NAMALWA (cell line): ENCODE results near the gene LLGL2.
"Not testable (repeated sequence)": the region's sequence is repeated elsewhere in the genome, so short reads cannot be mapped to it uniquely, and the experiment has no call there.

Experiments used
- DNase-seq: peaks from one replicate; pipeline ENCODE4 v3.0.0-alpha.2; 2015; ENCODE audit warnings: low spot score

LLGL2 gene, protein sequence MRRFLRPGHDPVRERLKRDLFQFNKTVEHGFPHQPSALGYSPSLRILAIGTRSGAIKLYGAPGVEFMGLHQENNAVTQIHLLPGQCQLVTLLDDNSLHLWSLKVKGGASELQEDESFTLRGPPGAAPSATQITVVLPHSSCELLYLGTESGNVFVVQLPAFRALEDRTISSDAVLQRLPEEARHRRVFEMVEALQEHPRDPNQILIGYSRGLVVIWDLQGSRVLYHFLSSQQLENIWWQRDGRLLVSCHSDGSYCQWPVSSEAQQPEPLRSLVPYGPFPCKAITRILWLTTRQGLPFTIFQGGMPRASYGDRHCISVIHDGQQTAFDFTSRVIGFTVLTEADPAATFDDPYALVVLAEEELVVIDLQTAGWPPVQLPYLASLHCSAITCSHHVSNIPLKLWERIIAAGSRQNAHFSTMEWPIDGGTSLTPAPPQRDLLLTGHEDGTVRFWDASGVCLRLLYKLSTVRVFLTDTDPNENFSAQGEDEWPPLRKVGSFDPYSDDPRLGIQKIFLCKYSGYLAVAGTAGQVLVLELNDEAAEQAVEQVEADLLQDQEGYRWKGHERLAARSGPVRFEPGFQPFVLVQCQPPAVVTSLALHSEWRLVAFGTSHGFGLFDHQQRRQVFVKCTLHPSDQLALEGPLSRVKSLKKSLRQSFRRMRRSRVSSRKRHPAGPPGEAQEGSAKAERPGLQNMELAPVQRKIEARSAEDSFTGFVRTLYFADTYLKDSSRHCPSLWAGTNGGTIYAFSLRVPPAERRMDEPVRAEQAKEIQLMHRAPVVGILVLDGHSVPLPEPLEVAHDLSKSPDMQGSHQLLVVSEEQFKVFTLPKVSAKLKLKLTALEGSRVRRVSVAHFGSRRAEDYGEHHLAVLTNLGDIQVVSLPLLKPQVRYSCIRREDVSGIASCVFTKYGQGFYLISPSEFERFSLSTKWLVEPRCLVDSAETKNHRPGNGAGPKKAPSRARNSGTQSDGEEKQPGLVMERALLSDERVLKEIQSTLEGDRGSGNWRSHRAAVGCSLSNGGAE

GRCh38 chr17:75524970-75525805 is at the start of gene LLGL2:
Gene LLGL2, plus strand, starts transcription at chr17:75525697. Its CDS starts 17,730 bp downstream, at chr17:75543427.
- DNase-seq = peak; percentile 90

- no peak for DNase-seq
Measured at GRCh38 chr17:75475851-75476250, 49.6 kb upstream of the LLGL2 start.

DNA sequence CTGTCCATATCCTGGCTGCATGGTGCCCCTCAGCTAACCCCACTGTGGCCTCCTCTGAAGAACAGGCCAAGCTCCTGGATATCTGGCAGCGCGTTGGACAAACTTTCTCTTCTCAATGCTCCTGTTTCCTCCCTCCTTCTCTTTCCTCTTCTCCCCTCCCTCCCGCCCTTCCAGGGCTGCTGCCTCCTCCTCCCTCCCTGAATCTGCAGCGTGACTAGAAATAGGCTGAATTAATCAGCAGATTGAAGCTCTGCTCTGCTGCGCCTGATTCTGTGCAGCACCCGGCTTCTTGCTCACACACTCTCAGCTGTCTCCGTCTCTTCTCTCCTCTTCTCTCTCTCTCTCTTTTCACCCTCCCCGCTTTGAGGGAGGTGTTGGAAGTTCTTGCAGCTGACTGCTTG is 49.2 kb upstream of the LLGL2 start:
- no peak for DNase-seq

- DNase-seq = no peak
Measured at GRCh38 chr17:75476752-75477489, 48.6 kb upstream of the LLGL2 start.

DNA sequence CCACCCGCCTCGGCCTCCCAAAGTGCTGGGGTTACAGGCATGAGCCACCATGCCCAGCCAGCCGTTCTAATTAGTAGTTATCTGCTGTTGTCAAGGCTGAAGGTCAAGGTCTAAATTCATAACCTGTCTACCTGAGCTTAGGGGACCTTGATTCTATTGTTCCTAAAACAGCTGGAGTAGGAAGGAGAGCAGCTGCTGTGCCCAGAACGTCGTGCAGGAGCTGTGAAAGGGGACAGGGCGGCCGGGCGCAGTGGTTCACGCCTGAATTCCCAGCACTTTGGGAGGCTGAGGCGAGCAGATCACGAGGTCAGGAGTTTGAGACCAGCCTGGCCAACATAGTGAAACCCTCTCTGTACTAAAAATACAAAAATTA is 48.0 kb upstream of the LLGL2 start:
- DNase-seq = not testable (repeated sequence)

GRCh38 chr17:75478508-75478907 is 47.0 kb upstream of the LLGL2 start:
- DNase-seq = no peak

DNA sequence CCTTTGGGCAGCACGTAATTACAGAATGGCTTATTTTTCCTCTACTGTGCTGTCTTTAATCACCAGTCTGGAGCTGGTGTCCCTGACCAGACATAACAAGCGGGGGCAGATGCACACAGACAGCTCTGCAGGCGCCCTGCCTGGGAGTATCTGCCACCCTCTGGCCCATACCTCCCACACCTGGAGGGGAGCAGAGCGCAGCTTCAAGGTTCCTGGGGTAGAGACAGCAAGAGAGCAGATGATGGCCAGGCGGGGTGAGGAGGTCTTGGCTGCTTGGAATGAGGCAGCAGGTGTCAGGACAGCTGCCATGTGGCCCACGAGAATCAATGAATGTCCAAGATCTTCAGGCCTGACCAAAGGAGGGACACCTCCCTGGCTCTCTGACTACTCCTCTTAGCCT is 45.2 kb upstream of the LLGL2 start:
- no peak for DNase-seq

DNA sequence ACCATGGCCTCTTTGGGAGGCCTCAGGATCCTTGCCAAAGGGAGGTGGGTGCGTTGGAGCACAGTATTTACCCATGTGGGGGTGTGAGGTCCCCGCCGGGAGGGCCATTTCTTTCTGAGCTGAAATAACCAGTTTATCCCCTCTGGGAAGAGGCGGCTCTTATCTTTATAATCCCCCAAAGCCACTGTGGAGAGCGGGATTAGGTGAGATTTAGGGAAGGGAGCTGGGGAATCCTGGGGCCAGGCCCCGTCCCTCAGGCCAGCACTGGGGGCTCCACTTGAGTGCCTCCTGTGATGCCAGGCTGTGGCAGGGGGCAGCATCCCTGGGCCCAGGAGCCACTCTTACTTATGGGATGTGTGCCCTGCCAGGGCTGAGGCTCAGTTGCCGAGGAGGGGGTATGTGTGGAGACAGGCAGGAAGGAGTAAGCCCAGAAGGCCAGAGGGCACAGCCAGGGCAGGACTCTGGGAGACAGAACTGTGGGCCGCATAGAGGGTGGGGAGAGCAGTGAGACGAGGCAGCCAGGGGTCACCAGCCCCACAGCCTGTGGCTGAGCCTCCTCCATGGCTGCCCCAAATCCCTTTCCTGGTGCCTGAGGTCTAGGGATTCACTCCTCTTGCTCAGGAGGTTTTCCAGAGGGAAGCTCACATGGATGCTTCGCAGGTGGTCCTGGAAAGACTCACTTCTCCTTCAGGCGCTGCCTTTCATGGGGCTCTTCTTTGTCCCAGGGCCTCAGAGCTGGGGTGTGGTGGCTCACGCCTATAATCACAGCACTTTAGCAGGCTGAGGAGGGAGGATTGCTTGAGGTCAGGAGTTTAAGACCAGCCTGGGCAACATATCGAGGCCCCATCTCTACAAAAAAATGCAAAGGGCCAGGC is 44.1 kb upstream of the LLGL2 start:
- no peak for DNase-seq

DNA sequence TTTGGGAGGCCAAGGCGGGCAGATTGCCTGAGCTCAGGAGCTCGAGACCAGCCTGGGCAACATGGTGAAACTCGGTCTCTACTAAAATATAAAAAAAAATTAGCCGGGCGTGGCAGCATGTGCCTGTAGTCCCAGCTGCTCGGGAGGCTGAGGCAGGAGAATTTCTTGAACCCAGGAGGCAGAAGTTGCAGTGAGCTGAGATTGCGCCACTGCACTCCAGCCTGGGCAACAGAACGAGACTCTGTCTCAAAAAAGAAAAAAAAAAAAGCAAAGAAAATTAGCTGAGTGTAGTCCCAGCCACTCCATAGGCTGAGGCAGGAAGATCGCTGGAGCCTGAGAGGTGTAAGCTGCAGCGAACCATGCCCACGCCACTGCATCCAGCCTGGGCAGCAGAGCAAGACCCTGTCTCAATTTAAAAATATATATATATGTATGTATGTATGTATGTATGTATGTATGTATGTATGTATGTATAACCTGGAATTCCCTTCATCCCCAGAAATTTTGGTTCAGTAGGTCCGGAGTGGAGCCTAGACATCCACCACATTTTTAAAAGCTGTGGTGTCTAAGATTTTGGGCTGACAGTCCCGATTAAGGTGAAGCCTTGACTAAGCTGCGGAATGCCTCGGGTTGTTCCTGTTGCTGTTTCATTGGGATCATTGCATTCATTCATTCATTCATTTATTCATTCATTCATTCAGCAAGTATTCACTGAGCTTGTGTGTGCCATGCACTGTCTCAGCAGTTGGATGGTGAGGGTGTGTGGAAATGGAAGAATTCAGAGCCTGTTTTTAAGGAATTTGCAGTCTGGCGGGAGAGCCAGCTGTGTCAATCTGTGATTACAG is 43.2 kb upstream of the LLGL2 start:
- no peak for DNase-seq

DNA sequence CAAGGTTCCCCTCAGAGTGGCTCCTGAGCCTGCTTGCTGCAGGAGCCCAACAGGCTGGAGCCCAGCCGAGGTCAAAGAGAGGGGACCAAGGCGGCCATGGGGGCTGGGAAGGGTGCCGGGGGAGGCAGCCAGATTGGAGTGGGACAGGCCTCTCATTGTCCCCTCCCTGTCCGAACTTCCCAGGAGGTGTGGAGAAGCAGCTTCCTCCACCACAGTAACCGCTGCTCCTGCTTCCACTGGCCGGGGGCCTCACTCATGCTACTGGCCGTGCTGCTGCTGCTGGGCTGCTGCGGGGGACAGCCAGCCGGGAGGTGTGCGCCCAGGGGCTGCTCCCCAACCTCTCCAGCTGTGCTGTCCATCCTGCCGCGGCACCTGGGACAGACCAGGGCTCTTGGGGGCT is 39.8 kb upstream of the LLGL2 start:
- DNase-seq = no peak

- no peak for DNase-seq
Measured at GRCh38 chr17:75486151-75486550, 39.3 kb upstream of the LLGL2 start.

- no peak for DNase-seq
Measured at GRCh38 chr17:75486951-75487350, 38.5 kb upstream of the LLGL2 start.

GRCh38 chr17:75487351-75488070 is 38.0 kb upstream of the LLGL2 start:
- DNase-seq = no peak

- DNase-seq = no peak
Measured at GRCh38 chr17:75488693-75489510, 36.6 kb upstream of the LLGL2 start.

- no peak for DNase-seq
Measured at GRCh38 chr17:75489511-75489955, 36.0 kb upstream of the LLGL2 start.

DNA sequence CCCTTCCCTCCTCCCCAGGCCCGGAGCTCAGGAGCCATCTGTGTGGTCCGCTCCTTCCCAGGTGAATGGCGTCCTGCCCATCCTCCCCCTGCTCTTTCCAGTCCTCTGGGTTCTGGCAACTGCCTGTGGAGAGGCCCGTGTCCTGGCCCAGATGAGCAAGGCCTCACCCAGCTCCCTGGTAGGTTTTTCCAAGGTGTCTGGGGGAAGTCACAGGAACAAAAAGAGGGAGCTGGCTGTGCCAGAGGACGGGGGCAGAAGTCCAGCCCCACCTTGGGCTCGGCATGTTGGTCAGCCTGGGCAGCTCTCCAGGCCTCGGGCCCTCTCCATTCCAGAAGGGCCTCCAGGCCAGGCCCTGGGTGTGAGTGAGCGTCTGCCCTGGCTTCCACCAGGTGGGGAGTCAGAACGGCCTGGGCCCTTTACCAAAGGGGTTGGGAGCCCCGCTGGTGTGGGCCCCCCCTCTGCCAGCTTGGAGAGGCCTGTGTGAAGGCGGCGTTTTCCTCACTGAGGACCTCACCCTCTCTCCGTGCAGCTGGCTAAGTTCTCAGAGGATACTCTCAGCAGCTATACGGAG is 35.2 kb upstream of the LLGL2 start:
- DNase-seq = no peak

DNA sequence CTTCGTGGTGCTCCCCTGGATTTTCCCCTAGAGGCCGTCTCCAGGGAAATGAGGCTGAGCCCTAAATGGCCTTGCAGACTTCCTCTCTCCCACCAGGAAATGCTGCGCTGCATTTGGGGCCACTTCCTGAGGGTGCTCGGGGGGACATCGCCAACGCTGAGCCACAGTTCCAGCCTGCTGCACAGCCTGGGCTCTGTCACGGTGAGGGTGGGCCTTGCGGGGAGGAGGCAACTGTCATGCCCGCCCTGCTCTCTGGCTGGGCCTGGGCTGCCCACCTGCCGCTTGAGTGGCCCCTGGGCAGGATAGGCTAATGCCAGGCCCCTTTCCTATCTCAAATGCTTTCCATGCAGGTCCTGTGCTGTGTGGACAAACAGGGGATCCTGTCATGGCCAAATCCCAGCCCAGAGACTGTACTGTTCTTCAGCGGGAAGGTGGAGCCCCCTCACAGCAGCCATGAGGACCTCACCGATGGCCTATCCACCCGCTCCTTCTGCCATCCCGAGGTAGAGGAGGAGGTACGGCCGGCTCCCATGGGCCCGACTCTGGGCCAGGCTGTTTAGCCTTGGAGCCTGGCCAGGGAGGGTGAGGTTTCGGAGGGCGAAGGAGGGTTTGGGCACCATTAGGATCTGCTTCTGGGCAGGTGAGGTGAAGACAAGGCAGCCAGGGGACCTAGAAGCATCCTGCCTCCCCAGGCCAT is 34.4 kb upstream of the LLGL2 start:
- no peak for DNase-seq
